GM19468 (cell line): Measurements from ENCODE around the gene KLHL22.
"Not testable (repeated sequence)": the region's sequence is repeated elsewhere in the genome, so short reads cannot be mapped to it uniquely, and the experiment has no call there.

Experiments used
- ATAC-seq: cut with Tn5 transposase; IDR thresholded peaks from one replicate; pipeline ENCODE4 v1.9.1; 2021; ENCODE audit warnings: mild to moderate bottlenecking, moderate library complexity, moderate number of reproducible peaks; ENCODE audit not compliant: unreplicated experiment; ENCODE audit errors: extremely low read depth

The KLHL22 gene

GRCh38 chr22:20451920-20452319, 43.7 kb downstream of the KLHL22 start:
- no peak for ATAC-seq

GRCh38 chr22:20451129-20451778, 44.3 kb downstream of the KLHL22 start:
- ATAC-seq, result not testable (repeated sequence)

GRCh38 chr22:20450551-20450906, 45.1 kb downstream of the KLHL22 start:
- no peak for ATAC-seq

GRCh38 chr22:20449819-20450550, 45.6 kb downstream of the KLHL22 start:
- ATAC-seq, result no peak

GRCh38 chr22:20448630-20449029, 47.0 kb downstream of the KLHL22 start:
- ATAC-seq, result no peak

- no peak for ATAC-seq
Observed at GRCh38 chr22:20446383-20446970, 49.1 kb downstream of the KLHL22 start.

- ATAC-seq, result no peak
Observed at GRCh38 chr22:20444325-20444724, 51.3 kb downstream of the KLHL22 start.

- no peak for ATAC-seq
Observed at GRCh38 chr22:20442485-20443284, 52.9 kb downstream of the KLHL22 start.

- no peak for ATAC-seq
Observed at GRCh38 chr22:20441631-20442484, 53.7 kb downstream of the KLHL22 start.

GRCh38 chr22:20440637-20441591, 54.7 kb downstream of the KLHL22 start:
- no peak for ATAC-seq

- no peak for ATAC-seq
Observed at GRCh38 chr22:20439928-20440575, 55.5 kb downstream of the KLHL22 start.

- no peak for ATAC-seq
Observed at GRCh38 chr22:20439556-20439927, 56.1 kb downstream of the KLHL22 start.

- ATAC-seq, result no peak
Observed at GRCh38 chr22:20438678-20439492, 56.7 kb downstream of the KLHL22 start.

GRCh38 chr22:20438427-20438677, 57.2 kb downstream of the KLHL22 start:
- ATAC-seq, result no peak

GRCh38 chr22:20437613-20438426, 57.8 kb downstream of the KLHL22 start, which contains the start of gene SCARF2:
Gene SCARF2, minus strand, starts transcription at chr22:20437825. Its CDS starts 71 bp downstream, at chr22:20437754.
- no peak for ATAC-seq

- no peak for ATAC-seq
Observed at GRCh38 chr22:20436768-20437612, 58.6 kb downstream of the KLHL22 start.
